Islet precursor cell (in vitro differentiated cells): ENCODE measurements around the gene CDC20.
"Not testable (repeated sequence)": the region's sequence is repeated elsewhere in the genome, so short reads cannot be mapped to it uniquely, and the experiment has no call there.

ENCODE experiments used
- DNase-seq: peaks from one replicate; pipeline ENCODE4 v3.0.0-alpha.2; 2018

The CDC20 gene

GRCh38 chr1:43358121-43358745 is 548 bp upstream of the CDC20 start:
- DNase-seq: peak; percentile 69

- DNase-seq: no peak
These were observed 915 bp downstream of the CDC20 start for GRCh38 chr1:43359696-43360095.

DNA sequence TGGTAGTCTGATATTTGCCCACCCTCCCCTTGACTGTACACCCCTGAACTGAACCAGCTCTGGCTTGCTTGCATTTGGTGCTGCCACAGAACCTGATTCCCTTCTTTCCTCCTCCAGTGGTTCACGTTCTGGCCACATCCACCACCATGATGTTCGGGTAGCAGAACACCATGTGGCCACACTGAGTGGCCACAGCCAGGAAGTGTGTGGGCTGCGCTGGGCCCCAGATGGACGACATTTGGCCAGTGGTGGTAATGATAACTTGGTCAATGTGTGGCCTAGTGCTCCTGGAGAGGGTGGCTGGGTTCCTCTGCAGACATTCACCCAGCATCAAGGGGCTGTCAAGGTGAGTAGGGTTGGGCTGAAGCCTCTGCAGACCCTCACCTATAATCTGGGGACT is 1.8 kb downstream of the CDC20 start:
- DNase-seq: no peak

- DNase-seq: no peak
These were observed 4.6 kb downstream of the CDC20 start for GRCh38 chr1:43363283-43363934.

GRCh38 chr1:43363935-43364525 is 5.2 kb downstream of the CDC20 start:
- DNase-seq: no peak

DNA sequence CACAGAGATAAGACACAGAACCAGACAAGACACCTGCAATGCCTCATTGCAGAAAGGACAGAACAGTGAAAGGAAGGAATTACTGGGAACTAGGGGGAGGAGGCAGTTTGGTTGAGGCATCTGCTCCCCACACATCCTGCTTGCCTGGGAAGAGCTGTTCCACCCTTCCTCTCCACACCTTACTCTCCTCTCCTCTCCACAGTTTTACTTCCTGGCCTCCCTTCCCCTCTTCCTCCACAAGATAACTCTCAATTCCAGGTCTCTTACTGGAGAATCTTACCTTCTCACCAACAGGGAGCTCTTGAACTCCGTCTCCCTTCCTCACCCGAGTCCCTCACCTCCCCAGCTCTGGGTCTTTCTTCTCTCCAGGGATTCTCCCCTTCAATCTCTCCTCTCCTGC is 6.9 kb downstream of the CDC20 start:
- DNase-seq: no peak

DNA sequence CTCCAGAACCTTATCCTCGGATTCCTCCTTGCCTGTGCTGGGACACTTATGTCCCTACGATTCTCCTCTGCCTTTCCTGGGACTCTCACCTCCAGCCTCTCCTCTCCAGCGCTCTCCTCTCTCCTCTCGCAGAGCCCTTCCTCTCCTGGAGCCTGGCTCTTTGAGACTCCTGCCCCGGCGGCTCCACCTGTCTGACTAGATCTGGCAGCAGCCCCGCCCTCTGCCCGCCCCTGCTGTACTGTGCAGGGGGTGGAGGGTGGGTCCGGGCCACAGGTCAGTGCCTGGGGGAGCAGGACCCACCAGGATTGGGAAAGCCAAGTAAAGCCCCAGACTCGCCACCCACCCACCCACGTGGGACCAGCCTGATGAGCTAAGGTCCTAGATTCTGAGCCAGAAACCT is 7.4 kb downstream of the CDC20 start:
- DNase-seq: peak; percentile 90

- peak; percentile 60 for DNase-seq
These were observed 7.8 kb downstream of the CDC20 start for GRCh38 chr1:43366601-43367025.

GRCh38 chr1:43367026-43367903 is 8.5 kb downstream of the CDC20 start:
- DNase-seq: peak; percentile 68

- DNase-seq: peak; percentile 96
These were observed 9.3 kb downstream of the CDC20 start, which contains the start of gene ELOVL1 for GRCh38 chr1:43367904-43368645. Gene ELOVL1 (minus strand): TSS chr1:43368011. CDS start chr1:43365609, 2,402 bp downstream.

DNA sequence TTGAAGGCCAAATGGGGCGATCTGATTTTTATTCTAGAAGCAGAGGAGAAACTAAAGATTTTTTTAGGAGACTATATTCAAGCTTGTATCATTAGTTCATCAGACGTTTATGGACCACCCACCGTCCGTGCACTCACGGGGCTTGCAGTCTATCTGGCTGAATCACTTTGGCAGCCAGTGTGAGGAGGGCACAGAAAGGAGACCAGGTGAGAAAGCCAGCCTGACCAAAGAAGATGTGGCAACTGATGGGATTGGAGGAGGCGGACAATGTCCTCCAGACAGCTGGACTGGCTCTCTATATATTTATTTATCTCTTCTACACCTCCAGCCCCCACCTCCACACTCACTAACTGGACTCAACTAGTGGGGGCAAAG is 9.9 kb downstream of the CDC20 start:
- no peak for DNase-seq

GRCh38 chr1:43369779-43370178 is 11.0 kb downstream of the CDC20 start:
- DNase-seq: not testable (repeated sequence)

DNA sequence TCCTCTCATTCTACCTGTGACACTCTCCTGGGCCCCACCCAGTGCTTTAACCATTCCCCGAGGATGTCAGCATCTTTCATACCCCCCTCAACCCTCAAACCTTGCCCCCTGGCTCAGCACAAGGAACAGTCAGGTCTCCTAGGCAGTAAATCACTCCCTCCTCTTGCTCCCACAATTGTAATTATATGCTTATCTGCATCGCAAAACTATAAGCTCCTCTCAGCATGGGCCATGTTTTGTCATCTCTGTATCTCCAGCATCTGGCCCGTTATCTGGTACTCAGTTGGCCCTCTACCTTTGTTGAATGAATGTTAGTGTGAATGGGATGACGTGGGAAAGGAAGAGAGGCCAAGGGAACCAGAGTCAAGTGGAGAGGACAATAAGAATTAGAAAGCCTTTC is 11.8 kb downstream of the CDC20 start:
- no peak for DNase-seq

- DNase-seq: no peak
These were observed 13.4 kb downstream of the CDC20 start for GRCh38 chr1:43372172-43372571.

DNA sequence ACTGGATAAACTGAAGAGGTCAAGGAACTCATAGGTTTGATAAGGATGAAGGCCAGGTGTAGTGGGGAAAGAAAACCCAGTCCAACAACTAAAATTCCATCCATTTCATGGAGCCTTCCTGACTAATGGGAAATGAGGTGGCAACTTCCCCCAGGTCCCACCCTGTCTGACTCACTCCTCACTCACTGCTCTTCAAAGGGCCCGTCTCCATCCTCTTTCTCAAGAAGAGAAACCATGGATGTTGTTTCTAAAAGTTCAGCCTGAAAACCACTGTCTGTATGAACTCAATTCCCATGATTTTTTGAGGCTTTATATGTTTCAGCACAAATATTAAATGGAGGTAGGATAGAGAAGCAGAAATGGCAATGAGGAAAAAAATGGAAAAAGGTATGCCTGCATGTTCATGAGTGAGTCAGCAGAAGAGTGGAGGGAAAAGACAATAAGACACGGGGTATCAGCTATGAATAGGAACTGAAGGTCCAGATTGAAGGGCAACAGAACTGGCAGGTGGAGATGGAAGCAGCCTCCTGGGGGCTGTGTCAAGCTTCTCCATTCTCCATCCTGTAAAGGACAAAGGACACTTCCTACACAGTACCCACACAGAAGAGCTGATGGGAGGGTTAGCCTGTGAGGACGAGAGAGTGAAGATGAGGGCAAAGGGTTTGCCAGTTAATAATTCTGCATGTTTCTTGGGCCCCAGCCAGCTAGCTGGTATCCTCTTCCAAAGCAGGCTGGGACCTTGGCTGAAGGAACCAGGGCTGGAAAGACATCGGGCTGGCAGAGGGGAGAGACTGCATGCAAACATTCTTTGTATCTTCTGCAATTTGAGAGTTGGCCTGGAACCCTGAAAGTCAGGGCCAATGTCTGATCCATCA is 14.5 kb downstream of the CDC20 start:
- no peak for DNase-seq

GRCh38 chr1:43376723-43377235 is 18.0 kb downstream of the CDC20 start:
- DNase-seq: no peak

DNA sequence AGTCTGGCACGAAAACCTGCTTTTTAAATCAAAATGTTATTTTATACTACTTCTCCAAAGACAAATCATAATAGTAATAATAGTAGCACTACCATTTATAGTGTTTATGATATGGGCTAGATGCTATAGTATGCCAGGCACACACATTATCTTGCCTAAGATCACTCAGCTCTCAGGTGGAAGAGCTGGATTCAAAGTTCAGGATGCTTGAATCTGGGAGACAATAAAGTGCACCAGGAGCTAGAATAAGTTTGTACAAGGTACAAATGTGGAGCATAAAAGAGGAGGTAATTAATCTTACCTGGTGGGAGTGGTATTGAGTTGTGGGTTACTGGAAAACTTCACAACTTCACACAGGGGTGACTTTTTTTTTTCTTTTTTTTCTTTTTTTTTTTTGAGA is 19.1 kb downstream of the CDC20 start:
- no peak for DNase-seq

- DNase-seq: no peak
These were observed 20.7 kb downstream of the CDC20 start for GRCh38 chr1:43379476-43379875.

- DNase-seq: no peak
These were observed 22.8 kb downstream of the CDC20 start for GRCh38 chr1:43381612-43382011.

GRCh38 chr1:43382027-43382779 is 23.4 kb downstream of the CDC20 start:
- DNase-seq: no peak

DNA sequence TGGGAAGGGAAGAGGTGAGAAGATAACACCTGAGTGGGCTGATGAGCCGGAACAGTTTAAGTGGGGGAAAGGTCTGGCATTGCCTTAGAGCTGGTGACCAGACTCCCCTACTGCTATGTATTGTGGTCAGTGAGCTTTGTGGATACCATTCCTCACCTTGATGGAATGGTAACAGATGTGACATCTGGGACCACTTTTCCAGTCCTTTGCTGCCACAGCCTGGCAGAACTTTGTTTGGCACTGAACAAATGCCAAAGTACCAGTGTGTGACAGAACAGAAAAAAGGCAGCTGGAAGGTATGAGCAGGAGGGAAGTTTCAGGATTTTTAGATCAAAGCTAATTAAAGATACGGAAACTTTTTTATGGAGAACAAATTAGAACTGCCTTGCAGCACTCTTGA is 24.7 kb downstream of the CDC20 start:
- DNase-seq: no peak
